HG03457 (cell line): Measurements from ENCODE around the gene TBC1D19.
"Not testable (repeated sequence)": the region's sequence is repeated elsewhere in the genome, so short reads cannot be mapped to it uniquely, and the experiment has no call there.

Experiments
- ATAC-seq: cut with Tn5 transposase; IDR thresholded peaks from one replicate; pipeline ENCODE4 v1.9.1; 2021; ENCODE audit warnings: moderate number of reproducible peaks; ENCODE audit not compliant: unreplicated experiment

The TBC1D19 gene

DNA sequence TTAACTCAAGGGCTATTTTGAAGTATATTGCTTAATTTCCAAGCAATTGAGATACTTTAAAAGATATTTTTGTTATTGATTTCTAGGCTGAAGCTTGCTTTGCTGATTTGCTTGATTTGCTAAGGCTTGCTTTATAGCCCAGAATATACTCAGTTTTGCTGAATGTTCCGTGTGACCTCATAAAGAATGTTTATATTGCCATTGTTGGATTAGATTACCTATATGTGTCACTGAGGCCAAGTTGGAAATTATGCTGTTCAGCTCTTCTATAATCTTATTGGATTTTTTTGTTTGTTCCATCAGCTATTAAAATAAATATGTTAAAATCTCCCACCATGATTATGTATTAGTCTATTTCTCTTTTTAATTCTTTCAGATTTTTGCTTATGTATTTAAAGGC is 13.0 kb downstream of the TBC1D19 start:
- no peak for ATAC-seq

DNA sequence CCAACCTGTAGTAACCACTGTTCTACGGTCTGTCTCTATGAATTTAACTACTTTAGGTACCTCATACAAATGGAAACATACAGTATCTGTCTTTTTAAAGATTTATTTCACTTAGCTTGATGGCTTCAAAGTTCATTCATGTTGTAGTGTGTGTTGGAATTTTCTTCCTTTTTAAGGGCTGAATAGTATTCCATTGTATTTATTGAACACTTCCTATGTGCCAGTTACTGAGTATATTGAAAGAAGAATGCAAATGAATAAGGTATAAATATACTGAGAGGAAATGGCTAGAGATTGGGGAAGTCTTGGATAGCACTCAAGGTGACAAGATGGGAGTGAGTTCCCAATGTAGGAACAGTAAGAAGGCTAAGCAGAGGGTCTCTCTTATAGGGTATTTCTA is 17.3 kb downstream of the TBC1D19 start:
- ATAC-seq = no peak

DNA sequence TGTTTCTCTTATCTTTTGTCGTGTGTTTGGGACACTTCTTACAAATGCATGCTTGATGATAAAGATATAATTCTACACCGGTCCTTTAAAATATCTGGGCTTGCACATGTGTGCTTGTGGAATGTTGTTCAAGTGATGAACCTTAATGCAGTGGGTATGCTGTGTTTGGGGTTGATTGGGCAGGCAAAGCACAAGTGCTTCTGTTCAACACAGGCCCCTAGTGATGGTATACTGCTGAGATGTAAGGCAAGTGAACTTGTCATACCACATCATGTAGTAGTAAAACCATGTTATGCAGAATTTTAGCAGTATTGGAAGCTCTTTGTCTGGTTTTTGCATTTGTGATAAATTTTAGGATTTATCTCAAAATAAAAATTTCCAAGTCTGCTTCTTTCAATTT is 23.9 kb downstream of the TBC1D19 start:
- no peak for ATAC-seq

DNA sequence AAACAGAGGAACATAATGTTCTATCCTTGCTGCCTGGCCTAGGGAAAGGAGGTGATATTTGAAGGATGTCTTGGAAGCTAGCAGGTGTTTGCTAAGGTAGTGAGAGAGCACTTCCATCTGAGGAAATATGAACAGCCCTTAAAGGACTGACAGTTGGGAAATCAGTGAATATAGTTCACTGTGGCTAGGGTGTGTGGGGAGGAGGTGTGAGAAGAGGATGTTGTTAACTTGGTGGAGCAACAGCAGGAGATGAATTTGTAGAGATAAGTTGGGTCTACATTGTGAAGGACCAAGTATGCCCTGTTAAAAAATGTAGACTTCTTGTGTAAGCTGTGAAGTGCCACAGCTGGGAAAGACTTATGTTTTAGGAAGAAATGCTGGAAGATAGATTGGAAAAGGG is 25.5 kb downstream of the TBC1D19 start:
- ATAC-seq = no peak

DNA sequence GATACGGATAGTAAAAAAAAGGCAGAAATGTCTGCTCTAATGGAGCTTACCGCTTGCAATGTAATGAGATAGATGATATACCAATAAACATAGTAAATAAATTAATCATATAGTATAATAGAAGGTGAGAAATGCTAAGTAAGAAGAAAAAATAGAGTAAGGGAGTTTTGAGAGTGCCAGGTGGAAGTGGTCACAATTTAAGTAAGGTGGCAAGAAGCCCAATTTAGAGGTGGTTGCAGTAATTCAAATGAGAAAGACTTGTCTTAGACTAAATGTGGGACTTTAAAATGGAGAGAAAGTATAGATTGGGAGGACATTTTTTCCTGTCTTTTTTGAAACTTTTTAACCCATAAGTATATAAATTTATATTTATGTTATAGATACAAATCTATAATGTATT is 26.0 kb downstream of the TBC1D19 start:
- ATAC-seq = no peak

DNA sequence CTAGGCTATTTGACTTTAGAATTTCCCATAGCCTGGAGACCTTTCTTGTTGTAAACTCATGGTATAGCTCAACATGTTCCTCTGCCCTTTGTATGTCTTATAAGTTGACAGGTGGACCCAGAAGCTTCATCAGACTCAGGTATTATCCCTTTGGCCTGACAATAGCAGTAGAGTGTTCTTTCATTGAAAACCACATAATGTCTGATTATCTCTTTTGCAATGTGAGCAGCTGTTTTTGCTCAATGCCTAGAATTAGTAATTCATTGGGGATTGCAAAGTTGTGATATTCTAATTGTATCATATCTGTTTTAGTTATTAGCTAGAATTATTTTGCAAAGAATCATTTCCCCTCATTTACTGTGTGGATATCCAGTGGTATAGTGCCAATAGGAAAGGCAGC is 27.5 kb downstream of the TBC1D19 start:
- ATAC-seq = no peak

DNA sequence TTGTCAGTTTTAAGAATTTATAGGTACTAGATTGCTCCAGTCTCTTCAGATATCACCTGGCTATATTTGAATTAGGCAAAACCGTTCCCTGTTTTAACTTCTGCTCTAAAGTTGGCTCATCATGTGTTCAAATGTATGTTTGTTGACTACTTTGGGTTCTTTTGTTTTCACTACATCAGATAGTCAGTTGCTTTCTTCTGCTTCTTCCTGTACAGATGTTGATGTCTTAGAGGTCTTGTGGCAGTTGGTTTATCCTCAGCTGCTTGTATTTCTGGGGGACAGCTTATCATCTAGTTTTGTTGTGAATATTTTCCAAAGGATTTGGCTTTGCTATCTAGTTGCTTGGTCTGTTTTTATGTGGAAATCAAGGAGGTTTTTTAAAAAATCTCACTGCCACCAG is 28.0 kb downstream of the TBC1D19 start:
- ATAC-seq = no peak

DNA sequence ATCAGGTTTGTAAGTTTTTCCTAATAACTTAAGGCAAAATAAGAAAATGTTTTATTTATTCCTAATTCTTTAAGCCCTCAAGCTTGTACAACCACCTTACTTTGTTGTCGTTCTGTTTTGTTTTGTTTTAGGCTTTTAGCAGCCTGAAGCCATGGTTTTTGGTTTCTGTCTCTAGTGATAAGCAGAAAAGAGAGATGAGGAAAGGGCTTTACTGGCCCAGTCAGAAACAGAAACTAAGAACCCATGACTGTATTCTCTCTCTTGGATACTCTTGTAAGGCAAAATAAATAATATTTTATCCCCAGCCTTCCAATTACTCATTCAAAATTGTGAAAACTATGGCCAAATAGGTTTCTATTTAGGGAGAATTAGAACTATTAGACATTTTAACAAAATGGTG is 29.4 kb downstream of the TBC1D19 start:
- ATAC-seq = no peak

DNA sequence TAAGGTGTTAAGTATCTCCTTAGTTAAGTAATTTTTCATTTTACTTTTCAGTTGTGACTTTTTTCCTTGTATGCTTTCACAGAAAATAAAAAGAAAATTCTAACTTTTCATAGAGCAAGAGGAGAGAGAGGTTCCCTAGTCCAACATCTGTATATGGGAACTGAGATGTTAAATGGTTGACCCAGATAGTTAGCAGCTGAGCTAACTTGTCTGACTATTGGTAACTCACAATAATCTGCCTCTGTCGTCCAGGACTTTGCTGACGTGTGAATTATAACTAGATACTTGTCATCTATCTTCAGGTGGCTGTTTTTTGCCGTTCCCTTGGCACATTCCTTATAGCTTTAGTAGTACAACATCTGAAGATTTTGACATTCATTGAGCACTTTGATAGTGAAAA is 29.9 kb downstream of the TBC1D19 start:
- no peak for ATAC-seq

DNA sequence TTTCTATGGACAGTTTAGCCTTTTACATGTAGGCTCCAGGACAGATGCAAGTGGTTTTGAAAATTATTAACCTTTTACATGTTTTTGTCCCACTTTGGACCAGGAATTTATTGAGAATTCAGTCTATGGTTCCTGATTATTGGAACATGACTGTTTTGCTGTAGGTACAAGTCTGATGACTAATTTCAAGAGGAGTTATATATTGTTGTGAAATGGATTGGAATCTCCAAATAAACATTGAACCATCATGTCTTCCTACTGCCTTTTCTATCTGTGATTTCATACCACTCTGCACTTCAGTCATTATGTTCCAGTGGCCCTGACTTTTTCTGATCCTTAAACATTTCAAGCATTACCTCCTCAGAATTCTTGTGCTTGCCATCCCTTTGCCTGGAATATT is 35.9 kb downstream of the TBC1D19 start:
- ATAC-seq = no peak

DNA sequence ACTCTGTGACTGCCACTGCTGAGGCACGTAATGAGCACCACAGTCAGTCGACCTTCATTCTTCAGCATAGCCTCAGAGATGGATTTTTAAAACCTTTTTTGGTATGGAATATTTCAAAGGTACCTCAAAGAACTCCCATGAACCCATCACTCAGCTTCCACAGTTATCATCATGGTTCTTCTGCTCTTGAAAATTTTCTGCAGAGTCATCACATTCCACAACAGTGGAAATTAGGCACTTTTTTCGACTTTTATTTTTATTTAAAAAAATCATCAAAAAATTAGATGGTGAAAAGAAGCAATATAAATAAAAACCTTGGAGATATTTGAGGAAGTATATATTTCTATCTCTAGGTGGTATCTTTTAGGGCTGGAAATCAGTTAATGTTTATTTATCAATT is 37.5 kb downstream of the TBC1D19 start:
- no peak for ATAC-seq

DNA sequence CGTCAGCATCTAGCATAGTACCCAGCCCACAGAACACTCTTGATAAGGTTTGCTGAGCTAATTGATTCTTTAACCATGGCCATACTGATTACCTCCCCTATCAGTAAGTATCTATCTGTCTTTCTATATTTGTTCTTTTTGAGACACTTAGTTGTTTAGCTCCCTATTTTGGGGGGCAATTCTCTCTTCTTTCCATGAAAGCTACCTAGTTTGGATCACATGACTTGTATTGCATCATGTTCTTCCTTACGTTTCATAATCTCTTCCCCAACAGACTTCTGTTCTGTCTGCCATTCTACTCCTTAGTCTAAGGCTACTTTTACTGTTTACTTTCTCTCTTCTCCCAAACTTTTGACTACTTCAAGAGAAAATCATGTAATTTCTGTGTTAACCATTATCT is 39.0 kb downstream of the TBC1D19 start:
- ATAC-seq = no peak

DNA sequence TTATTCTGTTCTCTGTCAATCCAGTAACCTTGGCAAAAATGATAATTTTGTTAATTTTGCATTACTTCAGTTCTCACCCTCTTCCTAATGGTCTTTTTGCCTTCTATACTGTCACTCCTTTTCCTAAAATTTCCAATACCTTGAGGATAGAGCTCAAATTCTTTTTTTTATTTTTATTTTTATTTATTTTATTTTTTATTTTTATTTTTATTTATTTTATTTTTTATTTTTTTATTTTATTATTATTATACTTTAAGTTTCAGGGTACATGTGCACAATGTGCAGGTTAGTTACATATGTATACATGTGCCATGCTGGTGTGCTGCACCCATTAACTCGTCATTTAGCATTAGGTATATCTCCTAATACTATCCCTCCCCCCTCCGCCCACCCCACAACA is 42.8 kb downstream of the TBC1D19 start:
- not testable (repeated sequence) for ATAC-seq

DNA sequence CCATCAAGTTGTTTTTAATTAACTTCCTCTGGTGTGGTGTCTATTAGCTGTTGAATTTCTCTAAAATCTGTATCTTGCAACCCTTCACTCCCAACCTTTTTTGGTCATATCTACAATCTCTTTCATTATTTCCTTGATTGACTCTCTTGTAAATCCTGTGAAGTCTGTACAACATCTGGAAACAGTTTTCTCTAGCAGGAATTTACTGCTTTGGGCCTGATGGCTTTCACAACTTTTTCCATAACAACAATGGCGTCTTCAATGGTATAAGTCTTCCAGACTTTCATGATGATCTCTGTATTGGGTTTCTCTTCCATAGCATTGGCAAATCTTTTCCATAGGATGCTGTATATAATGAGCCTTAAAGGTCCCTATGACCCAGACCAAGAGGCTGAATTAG is 49.0 kb downstream of the TBC1D19 start:
- ATAC-seq = no peak

DNA sequence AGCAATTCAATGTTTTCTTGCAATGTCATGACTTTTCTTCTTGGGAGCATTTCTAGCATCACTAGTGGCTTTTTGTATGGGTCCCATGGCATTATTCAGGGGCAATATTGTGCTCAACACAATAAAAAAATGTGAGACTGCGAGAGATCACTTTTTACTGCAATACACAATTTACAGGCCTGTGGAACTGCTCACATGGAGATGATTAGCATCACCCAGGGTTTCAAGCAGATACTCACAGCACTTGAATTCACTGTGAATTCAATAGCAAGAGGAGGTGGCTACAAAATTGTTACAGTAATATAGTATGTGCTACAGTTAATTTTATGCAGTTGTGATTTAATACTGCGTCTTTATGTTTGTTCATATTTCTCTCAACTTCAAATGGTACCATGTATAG is 50.4 kb downstream of the TBC1D19 start:
- no peak for ATAC-seq

DNA sequence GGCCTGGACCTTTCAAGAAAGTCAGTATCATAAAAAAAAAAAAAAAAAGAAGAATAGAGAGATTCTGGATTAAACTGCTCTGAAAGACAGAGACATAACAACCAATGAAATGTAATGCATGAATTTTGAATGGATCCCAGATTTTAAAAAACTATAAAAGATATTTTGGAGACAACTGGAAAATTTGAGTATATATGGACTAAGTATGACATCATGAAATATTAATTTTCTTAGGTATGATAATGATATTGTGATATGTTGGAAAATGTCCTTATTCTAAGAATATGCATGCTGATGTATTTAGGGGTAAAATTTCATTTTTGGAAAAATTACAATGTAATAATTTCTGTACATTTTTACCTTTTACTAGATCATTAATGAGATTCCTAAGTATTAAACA is 52.6 kb downstream of the TBC1D19 start:
- no peak for ATAC-seq

DNA sequence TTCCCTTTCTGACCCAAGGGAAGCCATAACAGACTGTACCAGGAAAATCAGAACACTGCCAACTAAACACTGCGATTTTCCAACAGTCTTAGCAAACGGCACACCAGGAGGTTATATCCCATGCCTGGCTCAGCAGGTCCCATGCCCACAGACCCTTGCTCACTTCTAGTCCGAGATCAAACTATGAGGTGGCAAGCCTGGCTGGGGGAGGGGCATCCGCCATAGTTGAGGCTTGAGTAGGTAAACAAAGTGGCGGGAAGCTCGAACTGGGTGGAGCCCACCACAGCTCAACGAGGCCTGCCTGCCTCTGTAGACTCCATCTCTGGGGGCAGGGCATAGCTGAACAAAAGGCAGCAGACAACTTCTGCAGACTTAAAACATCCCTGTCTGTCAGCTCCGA is 56.8 kb downstream of the TBC1D19 start:
- not testable (repeated sequence) for ATAC-seq

DNA sequence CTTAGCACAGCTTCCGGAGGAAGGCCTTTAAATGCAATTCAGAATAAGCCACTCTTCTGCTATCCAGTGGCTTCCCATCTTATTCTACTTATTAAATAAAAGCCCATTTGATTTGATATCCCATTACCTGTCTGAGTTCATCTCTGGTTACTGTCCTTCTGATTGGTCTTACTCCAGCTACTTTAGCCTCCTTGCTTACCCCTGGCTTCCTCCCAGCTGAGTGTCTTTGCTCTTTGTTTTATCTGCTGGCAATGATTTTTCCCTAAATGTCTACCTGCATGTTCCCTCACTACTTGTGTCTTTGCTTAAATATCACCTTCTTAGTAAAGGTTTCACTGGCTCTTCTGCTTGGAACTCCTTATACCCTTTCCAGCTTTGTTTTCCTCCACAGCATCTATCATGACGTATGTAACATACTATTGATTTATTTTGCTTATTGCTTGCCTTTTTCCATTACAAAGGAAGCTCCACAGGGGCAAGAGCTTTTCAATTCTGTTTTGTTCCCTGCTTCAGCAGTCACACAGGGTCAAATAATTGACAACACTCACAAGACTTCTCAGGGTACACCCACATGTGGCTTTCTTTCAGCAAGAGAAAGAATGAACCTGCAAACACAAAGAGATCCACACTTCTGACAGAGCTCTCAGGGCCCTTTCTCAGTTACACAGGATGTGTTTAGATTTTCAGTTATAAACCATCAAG is 63.8 kb downstream of the TBC1D19 start:
- ATAC-seq = no peak

DNA sequence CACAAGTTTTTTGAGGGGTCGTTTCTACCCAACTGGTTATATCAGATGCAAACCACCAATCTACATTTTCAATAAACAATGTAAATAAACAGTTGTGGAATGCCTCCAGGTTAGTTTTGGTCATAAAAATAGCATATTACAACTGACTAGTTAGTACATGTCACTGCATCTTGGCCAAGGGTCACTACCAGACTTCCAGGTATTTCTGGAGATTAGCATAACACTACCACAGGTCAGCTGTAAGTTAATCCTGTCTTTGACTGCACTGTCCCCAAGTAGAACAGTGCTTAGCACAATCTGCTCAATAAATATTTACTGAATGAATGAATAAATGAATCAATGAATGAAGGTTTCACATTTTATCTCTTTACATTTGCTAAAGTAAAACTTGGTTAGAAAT is 64.4 kb downstream of the TBC1D19 start:
- ATAC-seq = no peak

DNA sequence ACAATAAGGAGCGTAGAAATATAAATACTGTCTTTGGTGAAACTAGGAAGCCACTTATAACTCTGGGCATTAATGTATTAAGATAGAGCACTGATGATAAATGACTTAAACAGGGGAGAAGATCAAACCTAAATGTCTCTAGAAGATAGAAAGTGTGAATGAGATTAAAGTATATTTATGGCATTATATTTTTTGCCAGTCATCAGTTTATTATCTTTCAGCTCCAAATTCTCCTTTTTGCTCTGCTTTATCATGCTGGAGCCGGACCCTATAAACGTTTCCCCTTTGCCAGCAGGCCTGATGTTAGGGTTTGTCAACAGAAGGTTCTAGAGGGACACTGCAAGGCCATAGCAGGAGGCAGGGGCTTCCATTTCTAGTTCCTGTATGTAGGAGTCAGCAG is 76.4 kb downstream of the TBC1D19 start:
- ATAC-seq = no peak

DNA sequence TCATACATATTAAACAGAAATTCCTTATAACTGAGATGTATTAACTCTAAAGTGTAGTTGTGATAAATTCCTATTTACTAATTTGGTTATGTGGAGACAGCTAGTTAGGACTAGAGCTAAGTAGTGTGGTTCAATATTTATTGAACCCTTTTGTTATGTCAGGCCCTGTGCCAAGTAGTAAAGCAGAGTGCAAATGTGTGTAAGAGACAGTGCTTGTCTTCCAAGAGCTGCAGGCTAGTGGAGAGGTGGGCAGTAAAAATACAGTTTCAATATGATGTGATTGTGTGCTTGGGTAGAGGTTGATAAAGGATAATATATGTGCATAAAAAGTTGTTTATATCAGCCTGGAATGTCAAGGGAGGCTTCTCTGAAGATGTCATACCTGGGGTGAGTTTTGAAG is 80.0 kb downstream of the TBC1D19 start:
- no peak for ATAC-seq

DNA sequence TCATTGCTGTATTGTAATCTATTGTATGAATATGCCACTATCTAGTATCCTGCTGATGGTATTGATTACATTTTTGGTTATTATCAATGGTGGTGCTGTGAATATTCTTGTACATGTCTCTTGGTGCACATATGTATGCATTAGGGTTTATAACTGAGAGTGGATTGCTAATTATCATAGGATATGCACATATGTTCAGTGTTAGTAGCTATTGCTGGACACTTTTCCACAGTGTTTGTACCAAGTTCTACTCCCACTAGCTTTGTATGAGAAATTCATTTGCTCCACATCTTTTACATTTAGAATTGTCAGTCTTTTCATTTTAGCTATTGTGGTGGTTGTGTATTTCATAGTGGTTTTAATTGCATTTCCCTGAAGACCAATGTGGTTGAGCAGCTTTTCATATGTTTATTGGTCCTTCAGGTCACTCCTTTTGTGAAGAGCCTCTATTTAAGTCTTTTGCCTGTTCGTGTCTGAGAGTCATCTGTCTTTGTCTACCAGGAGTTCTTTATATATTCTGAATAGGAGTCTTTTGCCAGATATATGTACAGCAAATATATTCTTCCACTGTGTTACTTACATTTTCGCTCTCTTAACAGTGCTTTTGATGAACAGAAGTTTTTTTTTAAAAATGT is 87.1 kb downstream of the TBC1D19 start:
- ATAC-seq = no peak
